HG03108 (cell line): ENCODE measurements around the gene SH3BP1.

ENCODE experiments used
- ATAC-seq: cut with Tn5 transposase; IDR thresholded peaks from one replicate; pipeline ENCODE4 v1.9.1; 2021; ENCODE audit warnings: moderate library complexity; ENCODE audit not compliant: unreplicated experiment

SH3BP1 gene

GRCh38 chr22:37701141-37701786 is 61.8 kb downstream of the SH3BP1 start:
- ATAC-seq: no peak

GRCh38 chr22:37703906-37704305 is 64.4 kb downstream of the SH3BP1 start:
- ATAC-seq: no peak

DNA sequence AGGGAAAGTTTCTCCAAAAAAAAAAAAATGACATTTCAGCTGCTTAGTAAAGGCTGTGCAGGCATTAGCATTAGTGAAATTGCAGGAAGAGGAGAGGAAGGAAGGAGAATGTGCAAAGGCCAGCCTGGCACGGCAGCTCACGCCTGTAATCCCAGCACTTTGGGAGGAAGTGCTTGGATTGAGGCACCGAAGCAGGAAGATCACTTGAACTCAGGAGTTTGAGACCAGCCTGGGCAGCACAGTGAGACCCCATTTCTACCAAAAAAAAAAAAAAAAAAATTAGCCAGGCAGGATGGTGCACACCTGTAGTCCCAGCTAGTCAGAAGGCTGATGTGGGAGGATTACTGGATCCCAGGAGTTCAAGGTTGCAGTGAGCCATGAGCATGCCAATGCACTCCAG is 65.2 kb downstream of the SH3BP1 start:
- no peak for ATAC-seq

DNA sequence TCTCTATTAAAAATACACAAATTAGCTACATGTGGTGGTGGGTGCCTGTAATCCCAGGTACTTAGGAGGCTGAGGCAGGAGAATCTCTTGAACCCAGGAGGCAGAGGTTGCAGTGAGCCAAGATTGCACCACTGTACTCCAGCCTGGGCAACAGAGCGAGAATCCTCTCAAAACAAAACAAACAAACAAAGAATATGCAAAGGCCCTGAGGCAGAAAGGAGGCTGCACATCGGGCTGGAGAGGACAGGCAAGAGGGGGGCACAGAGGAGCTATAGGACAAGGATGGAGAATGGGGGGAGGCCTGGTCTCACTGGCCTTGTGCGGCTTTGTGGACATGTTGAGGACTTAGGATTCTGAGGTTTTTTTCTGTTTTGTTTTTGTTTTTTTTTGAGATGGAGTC is 65.7 kb downstream of the SH3BP1 start:
- ATAC-seq: no peak
